Measurements from ENCODE around the gene CIAO2A.

The CIAO2A gene

GRCh38 chr15:64105113-64105704 is 11.6 kb upstream of the CIAO2A start:
- Histone ChIP-seq H3K4me3 (peak overlapping the region in 1 of 10 experiments; percentile 12; a peak in 2 of 20 replicates), H3K9me3 (replicated peaks in 1 of 11) (peaks cover 0 to 12% (median 8%) of the 10 kb centered on the region in 11 experiments; a peak in 16 of 22 replicates), H4K20me1 (peaks cover 34 to 100% (median 88%) of the 10 kb centered on the region in 11 experiments; a peak in 21 of 22 replicates), H3K27me3 (no peaks in the 10 kb centered on the region), H3K27ac (peak overlapping the region in 10 of 11 experiments; percentile 1 to 81 (median 52); a peak in 14 of 22 replicates), H3K9ac (peak overlapping the region in 5 of 11 experiments; percentile 27 to 74 (median 65); a peak in 11 of 22 replicates), H3K4me1 (peaks cover 21 to 99% (median 48%) of the 10 kb centered on the region in 10 experiments), H3K4me2 (peak overlapping the region in 10 of 11 experiments; percentile 8 to 94 (median 46); a peak in 18 of 22 replicates), H3K36me3 (peaks cover 13 to 38% (median 23%) of the 10 kb centered on the region in 11 experiments; a peak in 19 of 22 replicates)
- TF ChIP-seq Cebpa-rat (IDR thresholded peaks at IDR 0.05), result peak in 2 of 11 experiments; percentile 16 to 38; a peak in 1 of 22 replicates

GRCh38 chr15:64102497-64102896 is 8.9 kb upstream of the CIAO2A start:
- no peak for TF ChIP-seq Cebpa-rat (IDR thresholded peaks at IDR 0.05)
- Histone ChIP-seq H3K4me3 (no peak overlapping the region), H3K4me2 (peak overlapping the region in 3 of 11 experiments; percentile 21 to 94 (median 90); a peak in 4 of 22 replicates), H3K36me3 (peaks cover 13 to 51% (median 29%) of the 10 kb centered on the region in 11 experiments; a peak in 20 of 22 replicates), H3K27me3 (no peaks in the 10 kb centered on the region), H4K20me1 (peaks cover 18 to 100% (median 93%) of the 10 kb centered on the region in 11 experiments; a peak in 19 of 22 replicates), H3K27ac (no peak overlapping the region; a peak in 2 of 22 replicates), H3K4me1 (peaks cover 33 to 100% (median 56%) of the 10 kb centered on the region in 10 experiments), H3K9me3 (replicated peaks in 1 of 11) (peaks cover 0 to 12% (median 8%) of the 10 kb centered on the region in 11 experiments; a peak in 16 of 22 replicates), H3K9ac (no peak overlapping the region)

GRCh38 chr15:64100958-64101357 is 7.3 kb upstream of the CIAO2A start:
- Histone ChIP-seq H3K9me3 (replicated peaks in 1 of 11) (peaks cover 0 to 12% (median 8%) of the 10 kb centered on the region in 11 experiments; a peak in 16 of 22 replicates), H4K20me1 (peaks cover 16 to 100% (median 92%) of the 10 kb centered on the region in 11 experiments; a peak in 19 of 22 replicates), H3K4me3 (peak overlapping the region in 2 of 10 experiments; percentile 13 to 27; a peak in 3 of 20 replicates), H3K27ac (peak overlapping the region in 7 of 11 experiments; percentile 13 to 82 (median 75); a peak in 12 of 22 replicates), H3K4me1 (peaks cover 42 to 85% (median 58%) of the 10 kb centered on the region in 10 experiments), H3K36me3 (peaks cover 7 to 45% (median 27%) of the 10 kb centered on the region in 11 experiments; a peak in 20 of 22 replicates), H3K9ac (peak overlapping the region in 4 of 11 experiments; percentile 53 to 70 (median 58); a peak in 7 of 22 replicates), H3K27me3 (no peaks in the 10 kb centered on the region), H3K4me2 (peak overlapping the region in 9 of 11 experiments; percentile 16 to 99 (median 73); a peak in 17 of 22 replicates)
- no peak for TF ChIP-seq Cebpa-rat (IDR thresholded peaks at IDR 0.05)

- Histone ChIP-seq H3K4me1 (peaks cover 45 to 81% (median 55%) of the 10 kb centered on the region in 10 experiments), H3K9me3 (replicated peaks in 1 of 11) (peaks cover 0 to 12% (median 8%) of the 10 kb centered on the region in 11 experiments; a peak in 16 of 22 replicates), H3K27ac (peak overlapping the region in 3 of 11 experiments; percentile 75 to 82 (median 78); a peak in 6 of 22 replicates), H3K9ac (peak overlapping the region in 3 of 11 experiments; percentile 59 to 96 (median 95); a peak in 5 of 22 replicates), H3K4me3 (peak overlapping the region in 1 of 10 experiments; percentile 95; a peak in 1 of 20 replicates), H3K27me3 (no peaks in the 10 kb centered on the region), H4K20me1 (peaks cover 16 to 84% (median 77%) of the 10 kb centered on the region in 11 experiments; a peak in 19 of 22 replicates), H3K4me2 (peak overlapping the region; percentile 14 to 99 (median 90); a peak in 16 of 22 replicates), H3K36me3 (peaks cover 7 to 45% (median 27%) of the 10 kb centered on the region in 11 experiments; a peak in 20 of 22 replicates)
- TF ChIP-seq Cebpa-rat (IDR thresholded peaks at IDR 0.05), result no peak
These were observed 5.7 kb upstream of the CIAO2A start for GRCh38 chr15:64099379-64099778.

DNA sequence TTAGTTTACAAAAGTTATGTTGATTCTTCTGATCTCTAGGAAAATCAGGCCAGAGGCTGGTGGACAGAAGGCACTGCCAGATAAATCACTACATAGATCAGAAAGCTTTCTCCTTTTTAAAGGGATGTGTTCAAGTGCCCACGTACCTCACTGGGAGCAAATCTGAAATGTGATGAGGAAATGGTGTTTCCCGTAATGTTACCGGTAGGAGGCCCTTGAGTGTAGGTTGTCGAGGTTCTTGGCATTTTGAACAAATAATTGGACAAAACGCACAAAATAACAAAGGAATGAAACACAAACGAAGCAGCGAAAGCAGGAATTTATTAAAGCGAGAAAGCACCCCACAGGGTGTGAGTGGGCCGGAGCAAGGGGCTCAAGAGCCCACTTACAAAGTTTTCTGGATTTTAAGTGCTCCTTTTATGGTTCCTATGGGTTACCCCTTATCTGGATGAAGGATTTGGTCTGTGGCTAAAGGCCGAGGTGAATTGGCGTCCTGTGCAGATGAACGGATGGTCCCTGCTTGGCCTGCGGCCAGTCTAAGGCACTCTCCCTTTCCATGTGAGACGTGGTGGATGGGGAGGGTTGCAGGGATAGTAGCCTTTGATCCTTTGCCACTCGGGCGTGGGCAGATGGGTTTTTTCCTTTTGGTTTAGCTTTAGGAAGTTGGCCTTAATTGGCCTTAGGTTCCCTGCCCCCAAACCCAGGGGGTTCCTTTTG is 3.2 kb upstream of the CIAO2A start:
- Histone ChIP-seq H3K4me3 (peak overlapping the region; percentile 87 to 98 (median 96)), H3K36me3 (peaks cover 0 to 31% (median 17%) of the 10 kb centered on the region in 11 experiments; a peak in 14 of 22 replicates), H3K4me2 (peak overlapping the region; percentile 87 to 99 (median 97)), H3K4me1 (peaks cover 60 to 72% (median 67%) of the 10 kb centered on the region in 10 experiments), H3K9ac (peak overlapping the region; percentile 89 to 96 (median 94)), H3K27ac (peak overlapping the region; percentile 81 to 95 (median 90)), H3K9me3 (replicated peaks in 1 of 11) (no peaks in the 10 kb centered on the region), H3K27me3 (no peaks in the 10 kb centered on the region), H4K20me1 (peaks cover 12 to 59% (median 56%) of the 10 kb centered on the region in 11 experiments; a peak in 19 of 22 replicates)
- TF ChIP-seq Cebpa-rat (IDR thresholded peaks at IDR 0.05), result no peak

DNA sequence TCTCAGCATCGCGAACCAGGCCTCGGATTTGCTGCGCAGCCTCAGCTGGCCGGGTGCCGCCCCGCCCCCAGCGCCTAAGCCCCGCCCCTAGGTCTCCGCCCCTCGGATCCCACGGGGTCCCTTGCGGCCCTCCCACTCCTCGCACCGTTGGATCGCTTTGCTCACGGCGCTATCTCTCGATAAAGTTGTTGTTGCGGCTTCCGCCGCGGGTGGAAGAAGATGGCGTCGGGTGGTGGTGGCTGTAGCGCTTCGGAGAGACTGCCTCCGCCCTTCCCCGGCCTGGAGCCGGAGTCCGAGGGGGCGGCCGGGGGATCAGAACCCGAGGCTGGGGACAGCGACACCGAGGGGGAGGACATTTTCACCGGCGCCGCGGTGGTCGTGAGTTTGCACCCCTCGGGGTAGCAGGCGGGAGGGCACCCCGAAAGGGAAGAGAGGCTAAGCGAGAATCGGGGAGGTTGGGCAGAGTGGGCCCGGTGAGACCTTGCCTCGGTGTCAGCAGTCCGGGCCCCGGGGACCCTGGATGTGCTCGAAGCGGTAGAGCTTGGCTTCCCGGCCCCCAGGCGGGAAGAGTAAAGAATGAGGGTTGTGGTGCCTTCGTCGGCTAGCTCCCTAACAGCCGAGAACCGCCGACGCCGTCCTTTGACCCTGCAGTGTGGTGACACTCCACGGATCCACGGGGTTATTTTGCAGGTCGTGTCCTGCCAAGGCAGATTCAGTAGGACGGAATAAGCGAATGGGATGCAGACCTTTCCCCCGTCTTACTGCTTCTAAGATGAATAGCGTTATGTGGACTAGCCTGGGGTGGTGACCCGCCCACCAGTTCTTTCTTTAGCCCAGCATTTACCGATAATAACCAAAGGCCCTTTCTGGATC is 2.4 kb upstream of the CIAO2A start, which contains the start of gene SNX1:
Gene SNX1 (plus strand): TSS at position 188 of the 873 bp plus-strand sequence. CDS start 32 bp downstream, at position 220.
- H4K20me1 ChIP-seq, result peaks cover 12 to 51% (median 49%) of the 10 kb centered on the region in 11 experiments; a peak in 19 of 22 replicates
- H3K4me2 ChIP-seq, result peak within 1 kb of the TSS; percentile 87 to 99 (median 97)
- no peak for TF ChIP-seq Cebpa-rat (IDR thresholded peaks at IDR 0.05)
- H3K4me3 ChIP-seq, result peak within 1 kb of the TSS; percentile 87 to 98 (median 96)
- no peaks in the 10 kb centered on the region for H3K27me3 ChIP-seq
- H3K9ac ChIP-seq, result peak within 1 kb of the TSS; percentile 89 to 96 (median 94)
- H3K36me3 ChIP-seq, result peaks cover 0 to 28% (median 17%) of the 10 kb centered on the region in 11 experiments; a peak in 13 of 22 replicates
- peaks cover 67 to 76% (median 71%) of the 10 kb centered on the region in 10 experiments for H3K4me1 ChIP-seq
- H3K27ac ChIP-seq, result peak within 1 kb of the TSS; percentile 85 to 95 (median 91)
- no peaks in the 10 kb centered on the region for H3K9me3 ChIP-seq (replicated peaks in 1 of 11)

DNA sequence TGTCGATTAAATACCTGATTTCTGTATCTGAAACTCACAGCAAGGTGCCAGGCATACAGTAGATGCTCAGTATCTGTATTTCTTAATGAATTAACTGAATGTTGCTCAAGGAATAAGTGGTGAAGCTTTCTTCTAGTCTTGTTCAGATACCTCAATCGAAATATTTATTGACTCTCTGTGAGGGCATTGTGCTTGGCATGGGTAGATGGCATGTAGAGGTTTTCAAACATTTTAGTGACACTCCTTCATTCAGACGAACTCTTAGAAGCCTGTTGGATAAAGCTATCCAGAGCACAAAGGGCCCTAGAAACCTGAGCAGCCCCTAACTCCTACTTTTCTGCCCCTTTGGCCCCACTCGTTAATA is 1.8 kb upstream of the CIAO2A start:
- Histone ChIP-seq H4K20me1 (peaks cover 12 to 46% (median 43%) of the 10 kb centered on the region in 11 experiments; a peak in 19 of 22 replicates), H3K9ac (peak overlapping the region in 10 of 11 experiments; percentile 3 to 96 (median 94); a peak in 17 of 22 replicates)

More for the DNA sequence above, 1.8 kb upstream of the CIAO2A start:
- TF ChIP-seq Cebpa-rat (IDR thresholded peaks at IDR 0.05), result no peak
- peak overlapping the region in 10 of 11 experiments; percentile 2 to 95 (median 89); a peak in 16 of 22 replicates for H3K27ac ChIP-seq
- H3K9me3 ChIP-seq (replicated peaks in 1 of 11), result no peaks in the 10 kb centered on the region
- H3K4me2 ChIP-seq, result peak overlapping the region; percentile 82 to 96 (median 87)
- H3K27me3 ChIP-seq, result no peaks in the 10 kb centered on the region
- peak overlapping the region; percentile 87 to 98 (median 96); a peak in 15 of 20 replicates for H3K4me3 ChIP-seq
- peaks cover 67 to 77% (median 72%) of the 10 kb centered on the region in 10 experiments for H3K4me1 ChIP-seq
- peaks cover 0 to 23% (median 12%) of the 10 kb centered on the region in 11 experiments; a peak in 11 of 22 replicates for H3K36me3 ChIP-seq

Data from BLaER1 treated with 17β-estradiol and CSF1 and Interleukin-3, amounts not matched to agents 10 nM and 100 nM (cell line).